ENCODE results near the gene ZW10. TPM values are rescaled to one million over a fixed set of nuclear protein-coding genes. Genes with fewer than 3 reads are reported as not detected.
"Not testable (repeated sequence)": the region's sequence is repeated elsewhere in the genome, so short reads cannot be mapped to it uniquely, and the experiment has no call there.

The ZW10 gene
- total RNA-seq, 1 experiment from 2014 or later = 14.7 TPM

GRCh38 chr11:113715273-113715672 lies 58.2 kb downstream of the ZW10 start:
- H3K4me3 Mint-ChIP-seq (ENCODE audit: unreplicated experiment) = no peak overlapping the region
- POLR2A ChIA-PET = no interaction called here
- no peak for DNase-seq (ENCODE audit: unreplicated experiment)
- H3K27me3 Mint-ChIP-seq (ENCODE audit: insufficient read depth, unreplicated experiment) = no peaks in the 10 kb centered on the region
- no peaks in the 10 kb centered on the region for H3K4me1 Mint-ChIP-seq (ENCODE audit: insufficient read depth, unreplicated experiment)
- BruUV-seq (replicated peaks) = no TSS peak
- no peak overlapping the region for H3K27ac Mint-ChIP-seq (ENCODE audit: low read depth, unreplicated experiment)
- CTCF ChIA-PET = no interaction called here
- intact Hi-C loops (cut with micrococcal nuclease) = no loop called here
- H3K9me3 Mint-ChIP-seq (ENCODE audit: unreplicated experiment) = no peaks in the 10 kb centered on the region
- no peaks in the 10 kb centered on the region for H3K36me3 Mint-ChIP-seq (ENCODE audit: insufficient read depth, unreplicated experiment)
- no peak for TF ChIP-seq CTCF (IDR thresholded peaks at IDR 0.05; ENCODE audit: unreplicated experiment)

GRCh38 chr11:113710989-113711388 lies 62.5 kb downstream of the ZW10 start:
- Mint-ChIP-seq H3K27me3 (ENCODE audit: insufficient read depth, unreplicated experiment) (no peaks in the 10 kb centered on the region), H3K36me3 (ENCODE audit: insufficient read depth, unreplicated experiment) (no peaks in the 10 kb centered on the region), H3K4me3 (ENCODE audit: unreplicated experiment) (no peak overlapping the region), H3K4me1 (ENCODE audit: insufficient read depth, unreplicated experiment) (no peaks in the 10 kb centered on the region), H3K27ac (ENCODE audit: low read depth, unreplicated experiment) (no peak overlapping the region), H3K9me3 (ENCODE audit: unreplicated experiment) (peaks cover 20% of the 10 kb centered on the region)
- ChIA-PET CTCF (interaction anchor here (0.6 kb wide), 1 partner anchor 406 kb away, joined by 3 read pairs; no protein-coding TSS in a partner anchor), POLR2A (no interaction called here)
- intact Hi-C loops (cut with micrococcal nuclease) = no loop called here
- TF ChIP-seq CTCF (IDR thresholded peaks at IDR 0.05; ENCODE audit: unreplicated experiment) = no peak
- no peak for DNase-seq (ENCODE audit: unreplicated experiment)
- BruUV-seq (replicated peaks) = no TSS peak

GRCh38 chr11:113705871-113706655 lies 67.4 kb downstream of the ZW10 start, which contains the start of gene TMPRSS5:
Gene TMPRSS5, minus strand, starts transcription at chr11:113706308. Its CDS starts 84 bp downstream, at chr11:113706224.
- TF ChIP-seq CTCF (IDR thresholded peaks at IDR 0.05; ENCODE audit: unreplicated experiment) = no peak
- Mint-ChIP-seq H3K27me3 (ENCODE audit: insufficient read depth, unreplicated experiment) (no peaks in the 10 kb centered on the region), H3K9me3 (ENCODE audit: unreplicated experiment) (peaks cover 20% of the 10 kb centered on the region), H3K4me3 (ENCODE audit: unreplicated experiment) (no peak within 1 kb of the TSS), H3K36me3 (ENCODE audit: insufficient read depth, unreplicated experiment) (no peaks in the 10 kb centered on the region), H3K4me1 (ENCODE audit: insufficient read depth, unreplicated experiment) (no peaks in the 10 kb centered on the region), H3K27ac (ENCODE audit: low read depth, unreplicated experiment) (no peak within 1 kb of the TSS)
- no TSS peak for BruUV-seq (replicated peaks)
- ChIA-PET POLR2A (interaction anchor here (0.6 kb wide), 1 partner anchor 15 kb away, joined by 3 read pairs; no protein-coding TSS in a partner anchor), CTCF (interaction anchor here (0.8 kb wide), 1 partner anchor 174 kb away, joined by 3 read pairs; no protein-coding TSS in a partner anchor)
- intact Hi-C loops (cut with micrococcal nuclease) = no loop called here
- DNase-seq (ENCODE audit: unreplicated experiment) = no peak

- H3K27me3 Mint-ChIP-seq (ENCODE audit: insufficient read depth, unreplicated experiment); DNase-seq (ENCODE audit: unreplicated experiment); H3K36me3 Mint-ChIP-seq (ENCODE audit: insufficient read depth, unreplicated experiment); BruUV-seq (replicated peaks); H3K4me1 Mint-ChIP-seq (ENCODE audit: insufficient read depth, unreplicated experiment); POLR2A ChIA-PET; H3K27ac Mint-ChIP-seq (ENCODE audit: low read depth, unreplicated experiment); H3K4me3 Mint-ChIP-seq (ENCODE audit: unreplicated experiment); intact Hi-C loops (cut with micrococcal nuclease): not testable (repeated sequence)
- CTCF ChIA-PET = interaction anchor here (1.1 kb wide), 1 partner anchor 171 kb away, joined by 3 read pairs; no protein-coding TSS in a partner anchor
- peaks cover 11% of the 10 kb centered on the region for H3K9me3 Mint-ChIP-seq (ENCODE audit: unreplicated experiment)
These were observed 69.9 kb downstream of the ZW10 start for GRCh38 chr11:113703551-113703950.

All from MCF 10A (cell line).